ENCODE measurements around the gene CCDC47.
"Not testable (repeated sequence)": the region's sequence is repeated elsewhere in the genome, so short reads cannot be mapped to it uniquely, and the experiment has no call there.

The CCDC47 gene

GRCh38 chr17:63780928-63781327, 7.5 kb upstream of the CCDC47 start:
- no peak for DNase-seq

- DNase-seq: no peak
Observed at GRCh38 chr17:63780507-63780906, 7.1 kb upstream of the CCDC47 start.

GRCh38 chr17:63775420-63775819, 2.0 kb upstream of the CCDC47 start:
- DNase-seq: no peak

GRCh38 chr17:63774969-63775265, 1.5 kb upstream of the CCDC47 start:
- DNase-seq: no peak

- no peak for DNase-seq
Observed at GRCh38 chr17:63774141-63774968, 958 bp upstream of the CCDC47 start, which contains the start of gene DDX42. TSS of gene DDX42 (plus strand) at chr17:63774170. CDS start at chr17:63787050, 12,880 bp downstream.

GRCh38 chr17:63772801-63773271, 561 bp downstream of the CCDC47 start:
- no peak for DNase-seq

- DNase-seq: no peak
Observed at GRCh38 chr17:63768433-63768832, 5.0 kb downstream of the CCDC47 start.

- DNase-seq: no peak
Observed at GRCh38 chr17:63766754-63767153, 6.6 kb downstream of the CCDC47 start.

GRCh38 chr17:63764716-63765115, 8.7 kb downstream of the CCDC47 start:
- no peak for DNase-seq

- no peak for DNase-seq
Observed at GRCh38 chr17:63762161-63763078, 11.0 kb downstream of the CCDC47 start.

- DNase-seq: no peak
Observed at GRCh38 chr17:63760771-63761539, 12.4 kb downstream of the CCDC47 start.

GRCh38 chr17:63758428-63758827, 15.0 kb downstream of the CCDC47 start:
- DNase-seq: no peak

GRCh38 chr17:63754046-63754445, 19.4 kb downstream of the CCDC47 start:
- no peak for DNase-seq

GRCh38 chr17:63753215-63753614, 20.2 kb downstream of the CCDC47 start:
- DNase-seq: no peak

- DNase-seq: no peak
Observed at GRCh38 chr17:63752707-63753106, 20.7 kb downstream of the CCDC47 start.

GRCh38 chr17:63751806-63752205, 21.6 kb downstream of the CCDC47 start:
- no peak for DNase-seq

GRCh38 chr17:63741408-63742173, 31.8 kb downstream of the CCDC47 start, which contains the start of gene STRADA:
TSS of gene STRADA (minus strand) at chr17:63741799. CDS start at chr17:63728369, 13,430 bp downstream.
- peak; percentile 93 for DNase-seq

GRCh38 chr17:63741143-63741407, 32.3 kb downstream of the CCDC47 start:
- DNase-seq: no peak

- no peak for DNase-seq
Observed at GRCh38 chr17:63740464-63741142, 32.8 kb downstream of the CCDC47 start.

GRCh38 chr17:63735691-63736090, 37.7 kb downstream of the CCDC47 start:
- no peak for DNase-seq

- DNase-seq: no peak
Observed at GRCh38 chr17:63722403-63722802, 51.0 kb downstream of the CCDC47 start.

- DNase-seq: not testable (repeated sequence)
Observed at GRCh38 chr17:63720194-63720593, 53.2 kb downstream of the CCDC47 start.

Measured in SHP77 treated with DMSO at 0.1 percent for 48 hours (cell line).